Calu3 (cell line): ENCODE data around the gene ARHGEF38. TPM values are rescaled to one million over a fixed set of nuclear protein-coding genes. Genes with fewer than 3 reads are reported as not detected.

Source experiments
- BruUV-seq: library from RNA; stranded (reverse); fragments of 400-500 nt; replicated peaks from 2 replicates; lab custom pipeline; 2021; lab: Mats Ljungman, UMichigan
- CTCF ChIA-PET: fragments of 300-600 bp; sonication (Branson Sonifier 250); formaldehyde crosslinking; loops from one replicate; lab custom pipeline; 2022; ENCODE audit warnings: antibody characterized with exemption; lab: Charles Lee
- DNase-seq: peaks from one replicate; pipeline ENCODE4 v3.0.0; 2022
- H3K27ac Mint-ChIP-seq: one replicate; pipeline ENCODE4 v1.8.0; 2022; ENCODE audit warnings: mixed read lengths; ENCODE audit not compliant: unreplicated experiment
- H3K27me3 Mint-ChIP-seq: one replicate; pipeline ENCODE4 v1.8.0; 2022; ENCODE audit warnings: mixed read lengths; ENCODE audit not compliant: unreplicated experiment
- H3K36me3 Mint-ChIP-seq: one replicate; pipeline ENCODE4 v1.8.0; 2022; ENCODE audit warnings: mild to moderate bottlenecking, moderate library complexity, mixed read lengths; ENCODE audit not compliant: insufficient read depth, unreplicated experiment
- H3K4me1 Mint-ChIP-seq: one replicate; pipeline ENCODE4 v1.8.0; 2022; ENCODE audit warnings: mild to moderate bottlenecking, low read depth, mixed read lengths; ENCODE audit not compliant: unreplicated experiment
- H3K4me3 Mint-ChIP-seq: one replicate; pipeline ENCODE4 v1.8.0; 2022; ENCODE audit warnings: mild to moderate bottlenecking, low read depth, moderate library complexity, mixed read lengths; ENCODE audit not compliant: unreplicated experiment
- H3K9me3 Mint-ChIP-seq: one replicate; pipeline ENCODE4 v1.8.0; 2022; ENCODE audit warnings: low read depth, mixed read lengths; ENCODE audit not compliant: unreplicated experiment
- intact Hi-C: fragments of 100-400 bp; cut with micrococcal nuclease; formaldehyde crosslinking; loops from one replicate; pipeline ENCODE4 v1.10.0; 2022; ENCODE audit not compliant: unreplicated experiment
- total RNA-seq: library from RNA; stranded (reverse); gene quantifications from 2 replicates; pipeline ENCODE4 v1.2.3, GENCODE V29; 2022
- TF ChIP-seq, protein P1 (sequence below): fragments of 200-600 bp; IDR thresholded peaks from one replicate; pipeline ENCODE4 v1.8.0; 2022; ENCODE audit warnings: antibody characterized with exemption; ENCODE audit not compliant: unreplicated experiment

Gene ARHGEF38
- total RNA-seq, 1 experiment from 2014 or later = 16.6 TPM

DNA sequence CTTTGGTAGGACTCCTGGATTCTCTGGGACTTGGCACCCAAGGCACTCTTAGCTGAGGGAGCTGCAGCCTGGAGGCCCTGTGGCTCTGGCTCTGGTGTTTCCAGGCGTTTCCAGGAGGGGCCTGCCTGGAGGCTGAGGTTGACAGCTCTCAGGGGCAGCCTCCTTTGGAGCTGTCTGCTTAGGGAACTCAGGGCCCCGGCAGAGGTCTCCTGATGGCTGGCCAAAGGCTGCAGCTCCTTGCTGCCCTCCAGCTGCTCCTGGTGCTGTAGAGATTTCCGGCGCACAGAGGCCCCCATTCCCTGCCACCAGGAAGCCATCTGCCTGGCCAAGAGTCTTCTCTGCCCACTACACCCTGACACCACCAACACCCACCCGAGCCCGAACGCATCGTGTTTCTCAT lies 25.3 kb upstream of the ARHGEF38 start:
- Mint-ChIP-seq H3K27me3 (no peaks in the 10 kb centered on the region), H3K4me1 (no peaks in the 10 kb centered on the region), H3K27ac (no peak overlapping the region), H3K36me3 (no peaks in the 10 kb centered on the region), H3K4me3 (no peak overlapping the region), H3K9me3 (no peaks in the 10 kb centered on the region)
- BruUV-seq = no TSS peak
- TF ChIP-seq, protein P1, sequence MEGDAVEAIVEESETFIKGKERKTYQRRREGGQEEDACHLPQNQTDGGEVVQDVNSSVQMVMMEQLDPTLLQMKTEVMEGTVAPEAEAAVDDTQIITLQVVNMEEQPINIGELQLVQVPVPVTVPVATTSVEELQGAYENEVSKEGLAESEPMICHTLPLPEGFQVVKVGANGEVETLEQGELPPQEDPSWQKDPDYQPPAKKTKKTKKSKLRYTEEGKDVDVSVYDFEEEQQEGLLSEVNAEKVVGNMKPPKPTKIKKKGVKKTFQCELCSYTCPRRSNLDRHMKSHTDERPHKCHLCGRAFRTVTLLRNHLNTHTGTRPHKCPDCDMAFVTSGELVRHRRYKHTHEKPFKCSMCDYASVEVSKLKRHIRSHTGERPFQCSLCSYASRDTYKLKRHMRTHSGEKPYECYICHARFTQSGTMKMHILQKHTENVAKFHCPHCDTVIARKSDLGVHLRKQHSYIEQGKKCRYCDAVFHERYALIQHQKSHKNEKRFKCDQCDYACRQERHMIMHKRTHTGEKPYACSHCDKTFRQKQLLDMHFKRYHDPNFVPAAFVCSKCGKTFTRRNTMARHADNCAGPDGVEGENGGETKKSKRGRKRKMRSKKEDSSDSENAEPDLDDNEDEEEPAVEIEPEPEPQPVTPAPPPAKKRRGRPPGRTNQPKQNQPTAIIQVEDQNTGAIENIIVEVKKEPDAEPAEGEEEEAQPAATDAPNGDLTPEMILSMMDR = no peak
- CTCF ChIA-PET = no interaction called here
- intact Hi-C loops = no loop called here
- no peak for DNase-seq

DNA sequence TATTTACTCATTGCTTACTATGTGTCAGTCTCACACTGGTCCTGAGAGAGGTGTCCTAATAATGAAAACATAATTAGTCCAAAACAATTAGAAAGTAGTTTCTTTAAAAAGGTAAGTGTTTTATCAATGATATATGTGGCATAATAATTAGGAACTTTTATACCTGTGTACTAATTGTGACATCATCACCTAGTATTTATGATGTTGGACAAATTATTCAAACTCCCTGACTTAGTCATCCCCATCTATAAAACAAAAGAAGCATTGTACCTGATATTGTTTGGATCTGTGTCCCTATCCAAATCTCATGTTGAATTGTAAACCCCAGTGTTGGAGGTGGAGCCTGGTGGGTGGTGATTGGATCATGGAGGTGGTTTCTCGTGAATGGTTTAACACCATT lies 15.8 kb upstream of the ARHGEF38 start:
- intact Hi-C loops = no loop called here
- no peak overlapping the region for H3K27ac Mint-ChIP-seq
- BruUV-seq = no TSS peak
- no peak for DNase-seq
- no peak overlapping the region for H3K4me3 Mint-ChIP-seq
- peaks cover 2% of the 10 kb centered on the region for H3K9me3 Mint-ChIP-seq
- no peaks in the 10 kb centered on the region for H3K36me3 Mint-ChIP-seq
- no peaks in the 10 kb centered on the region for H3K4me1 Mint-ChIP-seq
- H3K27me3 Mint-ChIP-seq = no peaks in the 10 kb centered on the region
- TF ChIP-seq, protein P1 = no peak
- CTCF ChIA-PET = no interaction called here

DNA sequence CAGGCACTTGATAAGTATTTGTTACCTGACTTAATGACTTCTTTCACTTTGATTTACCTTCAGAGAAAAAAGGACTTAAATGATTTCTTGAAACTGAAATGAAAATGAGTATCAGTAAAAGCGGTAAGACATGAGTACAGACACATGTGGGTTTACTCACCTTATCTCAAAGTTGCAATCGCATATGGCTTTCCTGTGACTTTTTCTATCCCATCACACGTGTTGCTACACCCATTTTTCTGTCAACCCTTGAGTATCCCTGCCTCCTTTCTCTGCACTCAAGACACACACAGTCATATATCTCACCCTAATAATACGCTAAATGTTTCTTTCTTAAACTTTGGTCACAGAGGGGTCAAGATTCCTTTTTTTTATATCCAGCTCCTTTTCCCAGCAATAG lies 11.0 kb upstream of the ARHGEF38 start:
- intact Hi-C loops = no loop called here
- Mint-ChIP-seq H3K27ac (no peak overlapping the region), H3K9me3 (peaks cover 2% of the 10 kb centered on the region), H3K36me3 (no peaks in the 10 kb centered on the region), H3K27me3 (no peaks in the 10 kb centered on the region), H3K4me1 (peaks cover 24% of the 10 kb centered on the region), H3K4me3 (no peak overlapping the region)
- BruUV-seq = no TSS peak
- TF ChIP-seq, protein P1 = no peak
- CTCF ChIA-PET = no interaction called here
- DNase-seq = no peak

DNA sequence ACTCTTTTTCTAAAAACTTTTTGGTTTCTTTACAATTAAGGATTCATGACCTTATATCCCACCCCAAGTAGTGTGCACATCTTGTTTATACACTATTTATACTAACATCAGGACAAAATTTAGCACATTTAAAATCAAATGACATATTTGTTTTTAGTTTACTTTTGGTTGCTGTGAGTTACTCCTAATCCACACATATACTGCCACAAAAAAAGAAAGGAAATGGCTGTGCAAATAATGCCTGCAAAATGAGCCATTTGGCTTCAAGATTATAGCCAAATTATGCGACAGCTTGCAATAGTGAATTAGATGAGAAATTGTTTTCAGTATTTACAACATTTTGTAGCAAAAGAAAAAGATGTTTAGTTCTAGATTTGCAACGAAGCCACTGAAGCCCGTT lies 10.4 kb upstream of the ARHGEF38 start:
- H3K9me3 Mint-ChIP-seq = peaks cover under 1% of the 10 kb centered on the region
- CTCF ChIA-PET = no interaction called here
- intact Hi-C loops = no loop called here
- no peaks in the 10 kb centered on the region for H3K27me3 Mint-ChIP-seq
- BruUV-seq = no TSS peak
- TF ChIP-seq, protein P1 = no peak
- H3K4me3 Mint-ChIP-seq = no peak overlapping the region
- H3K27ac Mint-ChIP-seq = no peak overlapping the region
- no peaks in the 10 kb centered on the region for H3K36me3 Mint-ChIP-seq
- no peak for DNase-seq
- H3K4me1 Mint-ChIP-seq = peaks cover 24% of the 10 kb centered on the region
